K562 (cell line): ENCODE data around the gene KAT7. TPM values are rescaled to one million over a fixed set of nuclear protein-coding genes. Genes with fewer than 3 reads are reported as not detected.

Experiments used
- DIDO1 ChIP-seq: fragments of 450-650 bp; IDR thresholded peaks from 2 replicates; pipeline ENCODE4 v1.6.1; 2016; ENCODE audit warnings: low read depth, missing biosample characterization, missing genetic modification characterization
- PHF21A ChIP-seq: fragments of 450-650 bp; IDR thresholded peaks from 2 replicates; pipeline ENCODE4 v1.6.1; 2017; ENCODE audit warnings: low read depth, borderline replicate concordance
- ZNF668 ChIP-seq: fragments of 250-450 bp; sonication (Bioruptor Pico); IDR thresholded peaks from 2 replicates; pipeline ENCODE4 v1.8.0; 2022; ENCODE audit warnings: mild to moderate bottlenecking, inconsistent platforms
- polyA plus RNA-seq, 8 experiments: library from polyadenylated mRNA; depleted of rRNA in 4 of 8; stranded (reverse) in 5 of 8; unstranded in 3 of 8; fragments of >200 nt; fragmentation: Nextera tagmentation in 2 of 8; fragmentation: Illumina TruSeq in 1 of 8; extraction: Ambion mirVana in 2 of 8; extraction: Trizol in 1 of 8; gene quantifications; 2 replicates each; pipeline versions ENCODE4 v1.2.1 to v1.2.3, GENCODE V29; 2011 to 2014; ENCODE audit warnings: inconsistent platforms in 1 of 8, missing spikeins in 1 of 8
- total RNA-seq, 7 experiments: library from RNA; depleted of rRNA in 6 of 7; stranded (reverse); fragments of >200 nt in 6 of 7; fragmentation: Illumina TruSeq in 2 of 7; extraction: Trizol in 2 of 7; gene quantifications; 2 replicates each; pipeline versions ENCODE4 v1.2.1 to v1.2.3, GENCODE V29; 2011 to 2021; ENCODE audit warnings: low replicate concordance in 1 of 7
- TF ChIP-seq, protein P1 (sequence below): sonication (generic); formaldehyde crosslinking; IDR thresholded peaks from 2 replicates; pipeline ENCODE4 v1.8.0; 2022; ENCODE audit warnings: mild to moderate bottlenecking, missing genetic modification reagents
- TF ChIP-seq, protein P2 (sequence below): fragments of 450-650 bp; IDR thresholded peaks from 2 replicates; pipeline ENCODE4 v1.6.1; 2016; ENCODE audit warnings: mild to moderate bottlenecking, moderate library complexity

The KAT7 gene
- total and polyA plus RNA-seq, 9 of the 15 experiments (the other 6 are each of a cell fraction or from before 2014, with no cell fraction given) = 10.8 to 57.3 (median 34.8) TPM

DNA sequence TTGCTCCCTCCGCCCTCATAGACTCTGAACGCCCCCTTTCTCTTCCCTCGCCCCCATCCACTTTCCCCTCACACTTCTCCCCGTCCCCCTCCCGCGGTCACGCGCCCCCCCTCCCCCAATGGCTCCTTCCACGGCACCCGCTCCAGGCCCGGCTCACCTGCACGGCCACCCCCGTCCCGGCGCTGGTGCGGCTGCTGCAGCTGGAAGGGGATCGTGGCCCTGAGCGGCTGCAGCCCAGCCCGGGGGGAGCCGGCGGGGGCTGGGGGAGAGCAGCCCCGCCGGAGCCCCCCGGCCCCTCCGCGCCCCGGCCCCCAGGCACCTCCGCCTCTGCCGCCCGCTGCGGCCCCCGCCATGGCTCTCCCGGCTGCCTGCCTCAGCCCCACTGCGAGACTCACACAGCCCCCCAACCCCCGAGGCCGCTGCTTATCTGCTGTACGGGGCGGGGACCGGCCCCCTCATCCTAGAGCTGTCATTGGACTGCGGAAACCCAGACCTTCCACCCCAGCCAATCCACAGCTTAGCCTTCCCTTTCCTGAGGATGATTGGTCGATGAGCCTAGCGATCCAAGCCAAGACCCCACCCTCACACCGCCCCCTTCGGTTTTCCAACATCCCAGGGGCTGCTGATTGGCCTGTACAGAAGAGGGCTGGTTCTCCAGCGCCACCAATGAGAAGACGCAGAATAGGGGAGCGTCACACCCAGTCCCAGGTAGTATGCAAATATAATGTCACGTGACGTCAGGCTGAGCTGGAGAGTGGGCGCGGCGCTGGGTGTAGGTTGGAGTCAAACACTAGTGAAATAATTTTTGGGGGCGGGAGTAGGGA lies 24.5 kb upstream of the KAT7 start, which contains the start of gene FAM117A (continued):
- TF ChIP-seq, protein P1, sequence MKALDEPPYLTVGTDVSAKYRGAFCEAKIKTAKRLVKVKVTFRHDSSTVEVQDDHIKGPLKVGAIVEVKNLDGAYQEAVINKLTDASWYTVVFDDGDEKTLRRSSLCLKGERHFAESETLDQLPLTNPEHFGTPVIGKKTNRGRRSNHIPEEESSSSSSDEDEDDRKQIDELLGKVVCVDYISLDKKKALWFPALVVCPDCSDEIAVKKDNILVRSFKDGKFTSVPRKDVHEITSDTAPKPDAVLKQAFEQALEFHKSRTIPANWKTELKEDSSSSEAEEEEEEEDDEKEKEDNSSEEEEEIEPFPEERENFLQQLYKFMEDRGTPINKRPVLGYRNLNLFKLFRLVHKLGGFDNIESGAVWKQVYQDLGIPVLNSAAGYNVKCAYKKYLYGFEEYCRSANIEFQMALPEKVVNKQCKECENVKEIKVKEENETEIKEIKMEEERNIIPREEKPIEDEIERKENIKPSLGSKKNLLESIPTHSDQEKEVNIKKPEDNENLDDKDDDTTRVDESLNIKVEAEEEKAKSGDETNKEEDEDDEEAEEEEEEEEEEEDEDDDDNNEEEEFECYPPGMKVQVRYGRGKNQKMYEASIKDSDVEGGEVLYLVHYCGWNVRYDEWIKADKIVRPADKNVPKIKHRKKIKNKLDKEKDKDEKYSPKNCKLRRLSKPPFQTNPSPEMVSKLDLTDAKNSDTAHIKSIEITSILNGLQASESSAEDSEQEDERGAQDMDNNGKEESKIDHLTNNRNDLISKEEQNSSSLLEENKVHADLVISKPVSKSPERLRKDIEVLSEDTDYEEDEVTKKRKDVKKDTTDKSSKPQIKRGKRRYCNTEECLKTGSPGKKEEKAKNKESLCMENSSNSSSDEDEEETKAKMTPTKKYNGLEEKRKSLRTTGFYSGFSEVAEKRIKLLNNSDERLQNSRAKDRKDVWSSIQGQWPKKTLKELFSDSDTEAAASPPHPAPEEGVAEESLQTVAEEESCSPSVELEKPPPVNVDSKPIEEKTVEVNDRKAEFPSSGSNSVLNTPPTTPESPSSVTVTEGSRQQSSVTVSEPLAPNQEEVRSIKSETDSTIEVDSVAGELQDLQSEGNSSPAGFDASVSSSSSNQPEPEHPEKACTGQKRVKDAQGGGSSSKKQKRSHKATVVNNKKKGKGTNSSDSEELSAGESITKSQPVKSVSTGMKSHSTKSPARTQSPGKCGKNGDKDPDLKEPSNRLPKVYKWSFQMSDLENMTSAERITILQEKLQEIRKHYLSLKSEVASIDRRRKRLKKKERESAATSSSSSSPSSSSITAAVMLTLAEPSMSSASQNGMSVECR = no peak
- TF ChIP-seq PHF21A = no peak
- TF ChIP-seq DIDO1 (tag) = no peak
- TF ChIP-seq, protein P2, sequence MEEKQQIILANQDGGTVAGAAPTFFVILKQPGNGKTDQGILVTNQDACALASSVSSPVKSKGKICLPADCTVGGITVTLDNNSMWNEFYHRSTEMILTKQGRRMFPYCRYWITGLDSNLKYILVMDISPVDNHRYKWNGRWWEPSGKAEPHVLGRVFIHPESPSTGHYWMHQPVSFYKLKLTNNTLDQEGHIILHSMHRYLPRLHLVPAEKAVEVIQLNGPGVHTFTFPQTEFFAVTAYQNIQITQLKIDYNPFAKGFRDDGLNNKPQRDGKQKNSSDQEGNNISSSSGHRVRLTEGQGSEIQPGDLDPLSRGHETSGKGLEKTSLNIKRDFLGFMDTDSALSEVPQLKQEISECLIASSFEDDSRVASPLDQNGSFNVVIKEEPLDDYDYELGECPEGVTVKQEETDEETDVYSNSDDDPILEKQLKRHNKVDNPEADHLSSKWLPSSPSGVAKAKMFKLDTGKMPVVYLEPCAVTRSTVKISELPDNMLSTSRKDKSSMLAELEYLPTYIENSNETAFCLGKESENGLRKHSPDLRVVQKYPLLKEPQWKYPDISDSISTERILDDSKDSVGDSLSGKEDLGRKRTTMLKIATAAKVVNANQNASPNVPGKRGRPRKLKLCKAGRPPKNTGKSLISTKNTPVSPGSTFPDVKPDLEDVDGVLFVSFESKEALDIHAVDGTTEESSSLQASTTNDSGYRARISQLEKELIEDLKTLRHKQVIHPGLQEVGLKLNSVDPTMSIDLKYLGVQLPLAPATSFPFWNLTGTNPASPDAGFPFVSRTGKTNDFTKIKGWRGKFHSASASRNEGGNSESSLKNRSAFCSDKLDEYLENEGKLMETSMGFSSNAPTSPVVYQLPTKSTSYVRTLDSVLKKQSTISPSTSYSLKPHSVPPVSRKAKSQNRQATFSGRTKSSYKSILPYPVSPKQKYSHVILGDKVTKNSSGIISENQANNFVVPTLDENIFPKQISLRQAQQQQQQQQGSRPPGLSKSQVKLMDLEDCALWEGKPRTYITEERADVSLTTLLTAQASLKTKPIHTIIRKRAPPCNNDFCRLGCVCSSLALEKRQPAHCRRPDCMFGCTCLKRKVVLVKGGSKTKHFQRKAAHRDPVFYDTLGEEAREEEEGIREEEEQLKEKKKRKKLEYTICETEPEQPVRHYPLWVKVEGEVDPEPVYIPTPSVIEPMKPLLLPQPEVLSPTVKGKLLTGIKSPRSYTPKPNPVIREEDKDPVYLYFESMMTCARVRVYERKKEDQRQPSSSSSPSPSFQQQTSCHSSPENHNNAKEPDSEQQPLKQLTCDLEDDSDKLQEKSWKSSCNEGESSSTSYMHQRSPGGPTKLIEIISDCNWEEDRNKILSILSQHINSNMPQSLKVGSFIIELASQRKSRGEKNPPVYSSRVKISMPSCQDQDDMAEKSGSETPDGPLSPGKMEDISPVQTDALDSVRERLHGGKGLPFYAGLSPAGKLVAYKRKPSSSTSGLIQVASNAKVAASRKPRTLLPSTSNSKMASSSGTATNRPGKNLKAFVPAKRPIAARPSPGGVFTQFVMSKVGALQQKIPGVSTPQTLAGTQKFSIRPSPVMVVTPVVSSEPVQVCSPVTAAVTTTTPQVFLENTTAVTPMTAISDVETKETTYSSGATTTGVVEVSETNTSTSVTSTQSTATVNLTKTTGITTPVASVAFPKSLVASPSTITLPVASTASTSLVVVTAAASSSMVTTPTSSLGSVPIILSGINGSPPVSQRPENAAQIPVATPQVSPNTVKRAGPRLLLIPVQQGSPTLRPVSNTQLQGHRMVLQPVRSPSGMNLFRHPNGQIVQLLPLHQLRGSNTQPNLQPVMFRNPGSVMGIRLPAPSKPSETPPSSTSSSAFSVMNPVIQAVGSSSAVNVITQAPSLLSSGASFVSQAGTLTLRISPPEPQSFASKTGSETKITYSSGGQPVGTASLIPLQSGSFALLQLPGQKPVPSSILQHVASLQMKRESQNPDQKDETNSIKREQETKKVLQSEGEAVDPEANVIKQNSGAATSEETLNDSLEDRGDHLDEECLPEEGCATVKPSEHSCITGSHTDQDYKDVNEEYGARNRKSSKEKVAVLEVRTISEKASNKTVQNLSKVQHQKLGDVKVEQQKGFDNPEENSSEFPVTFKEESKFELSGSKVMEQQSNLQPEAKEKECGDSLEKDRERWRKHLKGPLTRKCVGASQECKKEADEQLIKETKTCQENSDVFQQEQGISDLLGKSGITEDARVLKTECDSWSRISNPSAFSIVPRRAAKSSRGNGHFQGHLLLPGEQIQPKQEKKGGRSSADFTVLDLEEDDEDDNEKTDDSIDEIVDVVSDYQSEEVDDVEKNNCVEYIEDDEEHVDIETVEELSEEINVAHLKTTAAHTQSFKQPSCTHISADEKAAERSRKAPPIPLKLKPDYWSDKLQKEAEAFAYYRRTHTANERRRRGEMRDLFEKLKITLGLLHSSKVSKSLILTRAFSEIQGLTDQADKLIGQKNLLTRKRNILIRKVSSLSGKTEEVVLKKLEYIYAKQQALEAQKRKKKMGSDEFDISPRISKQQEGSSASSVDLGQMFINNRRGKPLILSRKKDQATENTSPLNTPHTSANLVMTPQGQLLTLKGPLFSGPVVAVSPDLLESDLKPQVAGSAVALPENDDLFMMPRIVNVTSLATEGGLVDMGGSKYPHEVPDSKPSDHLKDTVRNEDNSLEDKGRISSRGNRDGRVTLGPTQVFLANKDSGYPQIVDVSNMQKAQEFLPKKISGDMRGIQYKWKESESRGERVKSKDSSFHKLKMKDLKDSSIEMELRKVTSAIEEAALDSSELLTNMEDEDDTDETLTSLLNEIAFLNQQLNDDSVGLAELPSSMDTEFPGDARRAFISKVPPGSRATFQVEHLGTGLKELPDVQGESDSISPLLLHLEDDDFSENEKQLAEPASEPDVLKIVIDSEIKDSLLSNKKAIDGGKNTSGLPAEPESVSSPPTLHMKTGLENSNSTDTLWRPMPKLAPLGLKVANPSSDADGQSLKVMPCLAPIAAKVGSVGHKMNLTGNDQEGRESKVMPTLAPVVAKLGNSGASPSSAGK = 0 out of 2 replicates have a peak, but pooled peaks have one; percentile 5
- TF ChIP-seq ZNF668 (CRISPR knock-in tag) = no peak
